PC-9 (cell line): ENCODE results near the gene CD200R1L.

Source experiments
- EZH2 ChIP-seq: fragments of 200-600 bp; sonication (generic); IDR thresholded peaks from 2 replicates; pipeline ENCODE4 v1.8.0; 2017; ENCODE audit warnings: antibody characterized with exemption, low read depth
- TF ChIP-seq, protein P1 (sequence below): fragments of 200-600 bp; sonication (generic); conservative IDR thresholded peaks from 2 replicates; pipeline ENCODE4 v1.6.1; 2017; ENCODE audit warnings: mixed run types, antibody characterized with exemption, mild to moderate bottlenecking, moderate library complexity

DNA sequence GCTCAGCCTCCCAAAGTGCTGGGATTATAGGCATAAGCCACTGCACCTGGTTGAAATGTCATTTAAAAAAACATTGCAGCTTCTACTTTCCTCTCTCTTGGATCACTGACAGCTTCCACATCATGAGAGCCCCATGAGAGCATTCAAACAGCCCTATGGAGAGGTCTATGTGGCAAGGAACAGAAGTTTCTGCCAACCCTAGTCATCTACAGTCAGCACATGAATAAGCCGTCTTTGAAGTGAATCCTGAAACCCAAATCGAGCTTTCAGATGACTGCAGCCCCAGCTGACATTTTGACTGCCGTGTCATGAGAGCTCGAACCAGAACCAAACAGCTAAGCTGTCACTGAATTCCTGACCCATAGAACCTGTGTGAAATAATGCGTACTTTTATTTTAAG lies 39.8 kb downstream of the CD200R1L start:
- TF ChIP-seq, protein P1, sequence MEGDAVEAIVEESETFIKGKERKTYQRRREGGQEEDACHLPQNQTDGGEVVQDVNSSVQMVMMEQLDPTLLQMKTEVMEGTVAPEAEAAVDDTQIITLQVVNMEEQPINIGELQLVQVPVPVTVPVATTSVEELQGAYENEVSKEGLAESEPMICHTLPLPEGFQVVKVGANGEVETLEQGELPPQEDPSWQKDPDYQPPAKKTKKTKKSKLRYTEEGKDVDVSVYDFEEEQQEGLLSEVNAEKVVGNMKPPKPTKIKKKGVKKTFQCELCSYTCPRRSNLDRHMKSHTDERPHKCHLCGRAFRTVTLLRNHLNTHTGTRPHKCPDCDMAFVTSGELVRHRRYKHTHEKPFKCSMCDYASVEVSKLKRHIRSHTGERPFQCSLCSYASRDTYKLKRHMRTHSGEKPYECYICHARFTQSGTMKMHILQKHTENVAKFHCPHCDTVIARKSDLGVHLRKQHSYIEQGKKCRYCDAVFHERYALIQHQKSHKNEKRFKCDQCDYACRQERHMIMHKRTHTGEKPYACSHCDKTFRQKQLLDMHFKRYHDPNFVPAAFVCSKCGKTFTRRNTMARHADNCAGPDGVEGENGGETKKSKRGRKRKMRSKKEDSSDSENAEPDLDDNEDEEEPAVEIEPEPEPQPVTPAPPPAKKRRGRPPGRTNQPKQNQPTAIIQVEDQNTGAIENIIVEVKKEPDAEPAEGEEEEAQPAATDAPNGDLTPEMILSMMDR = no peak
- TF ChIP-seq EZH2 = no peak
